ENCODE measurements around the gene PTGDS.

The PTGDS gene

DNA sequence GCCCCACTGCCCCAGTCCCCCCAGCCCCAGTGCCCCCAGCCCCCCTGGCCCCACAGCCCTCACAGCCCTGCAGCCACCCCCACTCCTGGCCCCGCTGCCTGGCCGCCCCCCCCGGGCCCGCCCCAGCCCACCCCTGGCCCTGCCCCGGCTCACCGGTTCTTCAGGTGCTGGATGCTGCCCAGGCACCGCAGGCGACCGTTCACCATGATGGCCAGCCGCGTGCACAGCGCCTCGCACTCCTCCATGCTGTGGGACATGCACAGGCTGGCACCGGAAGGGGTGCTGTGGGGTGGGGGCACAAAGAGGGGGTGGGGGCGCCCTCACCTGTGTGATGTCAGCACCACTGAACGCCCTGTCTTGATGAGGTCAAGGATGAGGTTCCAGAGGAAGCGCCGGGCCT, 31.9 kb downstream of the PTGDS start:
- DNase-seq (ENCODE audit: low read depth in 2 of 2): no peak

DNA sequence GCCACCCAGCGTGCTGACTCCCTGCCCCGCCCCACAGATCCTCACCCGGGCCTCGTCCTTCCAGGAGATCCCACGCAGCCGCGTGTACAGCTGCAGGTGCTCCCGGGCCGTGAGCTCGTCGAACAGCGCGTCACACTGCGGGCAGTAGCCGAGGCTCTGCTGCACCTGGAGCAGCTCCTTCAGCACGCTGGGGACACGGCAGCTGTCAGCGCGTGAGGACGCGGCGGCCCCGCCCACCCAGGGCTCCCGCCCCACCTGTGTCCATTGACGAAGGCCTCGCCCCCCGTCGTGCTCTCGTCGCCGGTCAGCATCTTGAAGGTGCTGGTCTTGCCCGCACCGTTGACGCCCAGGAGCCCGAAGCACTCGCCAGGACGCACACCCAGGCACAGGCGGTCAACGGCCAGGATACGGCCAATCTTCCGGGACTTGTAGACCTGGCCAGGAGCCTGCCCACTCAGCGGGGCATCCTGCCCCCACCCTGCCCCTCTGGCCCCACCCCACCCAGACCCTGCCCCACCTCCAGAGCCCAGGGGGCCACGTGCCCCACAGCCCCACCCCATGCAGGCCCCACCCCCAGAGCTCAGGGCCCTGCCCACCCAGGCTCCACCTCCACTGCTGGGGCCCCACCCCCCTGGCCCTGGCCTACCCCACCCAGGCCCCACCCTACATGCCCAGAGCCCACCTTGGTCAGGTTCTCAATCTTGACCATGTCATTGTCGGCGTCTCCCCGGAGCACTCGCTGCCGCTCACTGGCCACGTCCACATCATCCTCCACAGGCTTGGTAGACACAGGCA, 32.8 kb downstream of the PTGDS start:
- DNase-seq (ENCODE audit: low read depth in 2 of 2): no peak

DNA sequence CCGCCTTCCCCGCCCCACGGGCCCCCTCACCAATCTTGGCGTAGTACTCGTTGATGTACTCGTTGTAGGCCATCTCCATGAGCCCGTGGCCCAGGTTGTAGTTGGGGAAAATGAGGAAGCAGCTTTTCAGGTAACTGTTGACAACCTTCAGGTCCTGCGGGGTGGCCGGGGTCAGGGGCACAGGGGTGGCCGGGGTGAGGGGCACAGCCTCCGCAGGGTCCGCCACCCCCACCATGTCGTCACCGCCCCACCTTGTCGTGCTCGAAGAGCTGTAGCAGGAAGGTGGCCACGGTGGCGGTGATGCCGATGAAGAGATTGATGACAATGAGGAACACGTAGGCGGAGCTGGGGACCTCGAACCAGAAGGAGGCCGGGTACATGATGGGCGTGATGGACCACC, 33.9 kb downstream of the PTGDS start:
- no peak for DNase-seq (ENCODE audit: low read depth in 2 of 2)

DNA sequence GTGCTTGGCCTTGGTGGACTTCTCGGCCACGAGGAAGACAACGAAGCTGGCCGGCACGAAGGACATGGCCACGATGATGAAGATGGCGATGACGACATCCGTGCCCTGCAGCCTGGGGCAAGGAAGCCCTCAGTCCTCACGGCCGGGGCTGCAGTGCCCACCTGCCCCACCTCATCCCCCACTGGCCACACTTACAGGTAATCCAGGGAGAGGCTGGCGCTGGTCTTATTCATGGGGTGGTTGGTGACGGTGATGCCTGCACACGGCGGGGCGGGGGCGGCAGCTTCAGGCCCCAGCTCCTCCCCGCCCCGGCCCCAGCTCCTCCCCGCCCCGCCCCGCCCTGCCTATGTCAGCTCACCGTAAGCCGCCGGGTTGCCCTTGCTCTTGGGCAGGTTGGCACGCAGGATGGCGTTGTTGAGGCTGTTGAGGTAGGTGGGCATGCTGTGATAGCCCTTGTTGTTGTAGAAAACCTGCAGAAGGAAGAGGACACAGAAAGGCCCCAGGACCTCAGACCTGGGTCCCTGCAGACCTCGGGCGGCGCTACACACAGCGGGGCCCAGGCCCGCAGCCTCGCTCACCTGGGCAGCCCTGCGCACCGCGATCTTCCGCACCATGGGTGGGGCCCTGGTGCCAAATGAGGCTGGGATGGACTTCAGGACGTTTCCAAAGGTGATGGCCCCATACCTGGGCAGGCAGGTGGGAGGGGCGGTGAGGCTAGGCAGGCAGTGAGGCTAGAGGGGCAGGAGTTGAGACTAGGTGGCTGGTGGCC, 34.8 kb downstream of the PTGDS start:
- DNase-seq (ENCODE audit: low read depth in 2 of 2): no peak

DNA sequence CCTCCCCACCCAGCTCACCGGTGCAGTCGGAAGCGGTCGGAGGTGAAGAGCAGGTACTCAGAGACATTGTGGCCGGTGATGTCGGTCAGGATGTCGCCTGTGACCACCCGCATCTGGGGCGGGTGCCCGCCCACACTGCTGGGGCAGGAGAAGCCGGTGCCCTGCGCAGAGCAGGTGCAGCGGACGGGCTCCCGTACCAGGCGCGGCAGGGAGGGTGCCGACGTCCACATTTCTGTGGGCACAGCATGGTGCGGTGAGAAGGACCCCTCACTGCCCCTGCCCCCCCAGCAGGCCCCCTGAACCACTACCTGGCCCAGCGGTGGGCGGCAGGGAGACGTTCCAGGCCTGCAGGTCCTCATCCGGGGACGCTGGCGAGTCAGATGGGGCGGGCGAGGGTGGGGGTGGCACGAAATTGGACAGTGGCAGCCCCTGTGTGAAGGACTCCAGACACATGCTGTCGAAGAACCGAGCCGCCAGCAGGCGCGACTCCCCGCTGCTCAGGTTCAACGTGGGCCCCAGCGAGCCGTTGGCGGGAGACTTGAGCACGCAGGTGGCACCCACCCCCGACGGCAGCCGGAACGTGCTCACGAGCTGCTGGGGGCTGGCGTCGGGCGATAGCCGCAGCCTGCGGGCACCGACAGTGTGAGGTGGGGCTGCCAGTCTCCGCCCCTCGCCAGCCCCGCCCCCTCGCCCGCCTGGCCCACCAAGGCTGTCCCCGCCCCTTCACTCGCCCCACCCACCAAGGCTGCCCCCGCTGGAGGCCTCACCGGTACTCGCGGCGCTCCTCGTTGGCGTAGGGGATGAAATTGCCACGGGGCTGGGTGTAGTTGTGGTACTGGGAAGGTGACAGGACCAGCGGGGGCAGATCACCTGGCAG, 35.6 kb downstream of the PTGDS start:
- no peak for DNase-seq (ENCODE audit: low read depth in 2 of 2)

DNA sequence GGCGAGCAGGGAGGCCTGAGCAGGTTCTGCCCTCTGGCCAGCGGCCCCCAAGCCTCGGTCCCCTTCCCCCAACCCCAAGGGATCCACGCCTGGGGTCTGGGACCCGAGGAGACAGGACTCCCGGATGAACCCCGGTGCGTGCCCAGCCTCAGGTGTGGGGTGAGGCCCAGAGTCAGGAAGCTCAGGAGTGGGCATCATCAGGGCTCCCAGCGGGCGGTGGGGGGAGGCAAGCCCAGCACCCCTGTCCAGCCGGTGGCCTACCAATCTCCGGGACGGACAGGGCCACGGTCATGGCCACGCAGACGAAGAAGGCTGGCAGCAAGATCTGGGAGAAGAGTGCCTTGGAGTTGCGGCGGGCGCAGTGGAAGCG, 36.3 kb downstream of the PTGDS start:
- DNase-seq (ENCODE audit: low read depth in 2 of 2): no peak

DNA sequence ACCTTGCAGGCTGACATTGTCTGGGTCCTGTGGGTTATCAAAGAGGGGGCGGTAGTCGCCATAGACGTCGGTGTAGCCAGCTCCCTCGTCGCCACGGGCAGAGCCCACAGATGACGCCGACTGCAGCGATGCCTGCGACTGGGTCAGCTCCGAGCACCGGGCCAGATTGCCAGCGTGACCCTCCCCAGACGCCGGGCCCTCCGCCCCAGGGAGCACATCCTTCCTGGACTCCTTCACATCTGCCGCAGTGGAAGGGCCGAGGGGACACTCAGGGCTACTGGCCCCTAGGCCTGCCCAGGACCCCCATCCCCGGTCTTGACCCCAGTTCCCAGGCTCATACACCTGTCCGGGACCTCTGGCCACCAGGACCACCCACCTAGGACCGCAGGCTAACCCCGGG, 36.9 kb downstream of the PTGDS start:
- no peak for DNase-seq (ENCODE audit: low read depth in 2 of 2)

DNA sequence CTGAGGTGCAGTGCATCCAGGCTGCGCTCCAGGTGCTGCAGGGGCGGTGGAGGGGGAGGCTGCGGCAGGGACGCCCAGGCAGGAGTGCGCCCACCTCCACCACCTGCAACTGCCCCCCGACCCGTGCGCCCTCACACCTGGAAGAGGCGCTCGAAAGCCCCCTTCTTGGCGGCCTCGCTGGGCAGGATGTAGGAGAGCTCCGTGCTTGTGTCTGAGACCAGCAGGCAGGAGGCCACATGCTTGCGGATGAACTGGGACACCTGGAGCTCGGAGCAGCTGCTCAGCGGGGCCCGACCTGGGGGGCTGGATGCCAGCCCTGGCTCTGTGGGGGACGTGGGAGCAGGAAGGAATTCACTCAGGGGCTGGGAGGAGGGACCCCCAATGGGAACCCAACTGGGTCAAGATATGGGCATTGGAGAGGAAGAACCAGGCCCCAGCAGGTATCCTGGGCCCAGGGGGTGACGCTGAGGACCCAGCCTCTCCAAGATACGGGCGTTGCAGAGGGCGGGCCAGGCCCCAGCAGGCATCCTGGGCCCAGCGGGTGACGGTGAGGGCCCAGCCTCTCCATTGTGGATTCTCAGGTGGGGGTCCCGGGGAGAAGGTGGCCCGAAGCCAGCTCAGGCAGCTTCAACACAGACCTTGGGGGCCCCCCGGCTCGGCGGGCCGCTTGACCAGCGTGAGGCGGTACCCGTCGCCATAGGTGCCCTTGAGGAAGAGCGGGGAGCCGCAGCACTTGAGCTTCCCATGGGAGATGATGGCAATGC, 37.7 kb downstream of the PTGDS start:
- DNase-seq (ENCODE audit: low read depth in 2 of 2): no peak

DNA sequence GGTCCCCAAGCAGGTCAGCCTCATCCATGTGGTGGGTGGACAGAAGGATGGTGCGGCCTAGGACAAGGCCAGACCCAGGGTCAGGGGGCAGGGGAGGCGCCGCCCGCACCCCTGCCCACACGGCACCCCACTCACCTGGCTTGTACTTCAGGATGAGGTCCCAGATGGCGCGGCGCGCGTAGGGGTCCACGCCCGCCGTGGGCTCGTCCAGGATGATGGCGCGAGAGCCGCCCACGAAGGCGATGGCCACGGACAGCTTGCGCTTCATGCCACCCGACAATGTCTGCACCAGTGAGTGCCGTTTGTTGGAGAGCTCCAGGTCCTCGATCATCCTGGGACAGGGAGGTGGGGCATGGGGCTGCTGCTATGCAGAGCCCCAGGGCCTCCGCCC, 38.2 kb downstream of the PTGDS start:
- DNase-seq (ENCODE audit: low read depth in 2 of 2): no peak

DNA sequence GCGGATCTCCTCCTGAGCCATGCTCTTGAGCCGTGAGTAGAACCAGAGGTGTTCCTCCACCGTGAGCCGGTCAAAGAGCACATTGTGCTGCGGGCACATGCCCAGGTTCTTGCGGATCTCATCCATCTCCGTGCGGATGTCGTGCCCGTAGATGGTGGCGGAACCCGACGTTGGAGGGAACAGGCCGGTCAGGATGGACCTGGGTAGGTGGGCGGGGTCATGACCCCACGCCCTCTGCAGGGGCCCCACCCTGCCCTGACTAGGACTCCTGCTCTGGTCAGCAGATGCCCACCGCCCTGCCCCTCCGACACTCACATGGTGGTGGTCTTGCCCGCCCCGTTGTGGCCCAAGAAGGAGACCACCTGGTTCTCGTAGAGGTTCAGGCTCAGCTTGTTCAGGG, 38.7 kb downstream of the PTGDS start:
- no peak for DNase-seq (ENCODE audit: low read depth in 2 of 2)

DNA sequence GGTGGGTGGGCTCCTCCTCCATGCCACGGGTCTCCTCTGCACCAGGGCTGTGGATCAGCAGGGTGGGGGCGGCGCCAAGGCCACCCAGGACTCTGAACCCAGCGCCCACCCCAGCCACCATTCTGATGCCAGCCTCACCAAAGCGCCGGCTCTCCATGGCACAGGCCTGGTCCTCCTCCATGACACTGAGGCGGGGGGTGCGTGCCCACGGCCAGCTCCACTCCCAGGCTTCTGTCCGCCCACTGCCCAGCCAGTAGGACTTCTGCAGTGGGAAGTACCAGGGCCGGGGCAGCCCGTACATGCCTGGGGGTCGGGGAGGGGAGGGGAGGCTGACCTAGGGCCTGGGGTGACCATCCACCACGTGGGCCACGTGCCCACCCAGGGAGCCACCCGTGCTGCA, 39.1 kb downstream of the PTGDS start:
- DNase-seq (ENCODE audit: low read depth in 2 of 2): no peak

DNA sequence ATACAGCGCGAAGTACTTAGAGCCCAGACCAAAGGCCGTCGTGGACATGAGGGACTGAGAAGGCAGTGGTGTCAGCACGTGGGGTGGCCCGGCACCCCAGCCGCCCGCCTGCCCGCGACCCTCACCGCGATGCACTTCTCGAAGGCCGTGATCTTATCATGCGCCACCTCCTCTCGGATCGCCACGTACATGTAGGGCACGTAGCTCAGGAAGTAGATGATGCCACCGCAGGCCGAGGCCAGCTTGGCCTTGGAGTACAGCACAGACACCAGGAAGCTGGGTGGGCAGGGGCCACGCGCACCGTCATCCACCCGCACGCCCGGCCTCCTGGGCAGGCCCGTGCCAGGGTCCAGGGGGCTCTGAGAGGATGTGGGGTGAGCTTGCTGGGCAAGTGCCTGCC, 39.8 kb downstream of the PTGDS start:
- no peak for DNase-seq (ENCODE audit: low read depth in 2 of 2)

DNA sequence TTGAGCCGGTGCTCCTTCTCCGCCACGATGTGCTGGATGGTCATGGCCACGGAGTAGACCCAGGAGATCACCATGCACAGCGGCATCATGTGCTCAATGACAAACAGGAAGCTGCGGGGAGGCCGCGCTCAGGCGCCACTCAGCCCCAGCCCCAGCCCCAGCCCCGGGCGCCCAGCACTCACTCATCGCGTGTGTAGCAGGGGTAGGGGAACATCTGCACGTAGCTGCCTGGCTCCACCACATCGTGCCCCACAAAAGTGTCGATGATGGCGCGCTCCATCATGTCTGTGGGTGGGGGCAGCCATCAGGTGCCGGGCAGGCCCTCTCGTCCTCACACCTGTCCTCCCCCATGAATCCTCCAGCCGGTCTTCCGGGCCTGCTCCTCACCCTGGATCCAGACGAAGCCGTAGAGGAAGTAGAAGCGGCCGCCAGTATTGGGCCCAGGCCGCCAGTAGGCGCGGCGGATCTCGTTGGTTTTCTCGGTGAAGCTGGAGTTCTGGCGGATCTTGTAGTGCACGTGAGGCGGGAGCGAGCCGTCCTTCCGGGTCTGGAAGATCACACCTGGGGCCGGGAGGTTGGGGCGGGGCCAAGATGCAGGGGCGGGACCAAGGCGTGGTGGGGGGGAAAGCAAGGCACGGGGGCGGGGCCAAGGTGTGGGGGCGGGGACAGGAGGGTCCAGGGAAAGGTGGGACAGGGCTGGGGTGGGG, 40.6 kb downstream of the PTGDS start:
- no peak for DNase-seq (ENCODE audit: low read depth in 2 of 2)

DNA sequence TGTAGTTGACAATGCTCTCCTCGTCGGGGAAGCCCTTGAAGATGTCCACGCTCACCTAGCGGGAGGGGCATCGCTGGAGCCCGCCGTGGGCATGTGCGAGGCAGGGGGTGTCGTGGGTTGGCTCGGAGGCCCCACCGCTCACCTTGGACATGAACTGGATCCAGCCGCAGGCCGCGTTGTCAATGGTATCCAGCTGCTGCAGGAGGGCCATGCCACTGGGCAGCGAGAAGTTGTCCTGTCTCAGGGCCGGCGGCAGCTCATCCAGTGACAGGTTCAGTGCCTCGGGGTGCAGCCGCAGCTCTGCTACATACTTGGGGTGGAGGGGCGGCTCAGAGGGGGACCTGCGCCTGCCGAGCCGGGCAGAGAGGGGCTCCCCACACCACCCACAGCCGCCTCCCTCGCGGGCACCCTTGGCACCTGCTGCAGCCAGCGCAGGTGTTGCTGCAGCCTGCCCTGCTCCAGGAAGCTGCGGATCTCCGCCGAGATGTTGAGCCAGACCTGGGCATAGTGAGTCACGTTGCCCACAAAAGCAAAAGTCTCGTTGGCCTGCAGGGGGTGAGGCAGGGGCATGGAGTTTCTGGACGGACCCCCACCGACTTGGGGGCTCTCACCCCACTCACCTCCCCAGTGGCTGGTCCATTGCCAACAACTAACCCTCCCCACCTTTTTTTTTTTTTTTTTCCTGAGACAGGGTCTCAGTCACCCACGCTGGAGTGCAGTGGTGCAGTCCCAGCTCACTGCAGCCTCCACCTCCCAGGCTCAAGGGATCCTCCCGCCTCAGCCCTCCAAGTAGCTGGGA, 41.7 kb downstream of the PTGDS start:
- no peak for DNase-seq (ENCODE audit: low read depth in 2 of 2)

DNA sequence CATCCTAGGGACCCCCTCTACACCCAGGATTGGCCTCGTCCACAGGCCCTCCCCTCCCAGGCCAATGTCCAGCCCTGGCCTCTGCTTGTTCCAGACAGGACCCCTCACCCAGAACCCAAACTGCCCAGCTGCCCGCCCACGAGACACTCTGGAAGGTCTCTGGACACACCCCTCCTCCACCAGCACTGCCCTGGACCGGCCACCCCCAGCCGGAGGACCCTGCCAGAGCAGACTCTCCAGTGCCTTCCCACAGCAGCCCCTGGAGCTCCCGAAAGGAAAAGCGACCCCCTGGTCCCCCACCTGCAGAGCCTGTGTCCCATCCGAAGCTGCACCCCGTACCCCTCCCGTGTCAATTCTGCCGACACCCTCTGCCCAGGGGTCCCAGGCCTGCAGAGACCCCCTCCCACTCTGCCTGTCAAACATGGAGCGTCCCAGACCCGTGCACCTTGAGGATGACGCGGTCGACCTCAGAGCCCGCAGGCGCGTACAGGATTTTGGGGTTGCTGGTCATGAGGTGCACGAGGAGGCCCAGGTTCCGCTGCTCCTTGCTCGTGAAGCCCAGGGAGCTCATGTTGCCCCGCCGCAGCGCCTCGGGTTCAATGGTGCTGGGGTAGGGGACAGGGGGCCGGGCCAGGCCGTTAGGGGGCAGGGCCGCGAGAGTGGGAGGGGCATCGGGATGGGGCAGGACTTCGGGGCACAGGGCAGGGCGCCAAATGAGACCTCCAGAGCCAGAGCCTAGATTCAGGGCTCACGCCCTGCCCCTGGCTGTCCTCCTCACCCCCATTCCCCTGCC, 42.8 kb downstream of the PTGDS start:
- no peak for DNase-seq (ENCODE audit: low read depth in 2 of 2)

DNA sequence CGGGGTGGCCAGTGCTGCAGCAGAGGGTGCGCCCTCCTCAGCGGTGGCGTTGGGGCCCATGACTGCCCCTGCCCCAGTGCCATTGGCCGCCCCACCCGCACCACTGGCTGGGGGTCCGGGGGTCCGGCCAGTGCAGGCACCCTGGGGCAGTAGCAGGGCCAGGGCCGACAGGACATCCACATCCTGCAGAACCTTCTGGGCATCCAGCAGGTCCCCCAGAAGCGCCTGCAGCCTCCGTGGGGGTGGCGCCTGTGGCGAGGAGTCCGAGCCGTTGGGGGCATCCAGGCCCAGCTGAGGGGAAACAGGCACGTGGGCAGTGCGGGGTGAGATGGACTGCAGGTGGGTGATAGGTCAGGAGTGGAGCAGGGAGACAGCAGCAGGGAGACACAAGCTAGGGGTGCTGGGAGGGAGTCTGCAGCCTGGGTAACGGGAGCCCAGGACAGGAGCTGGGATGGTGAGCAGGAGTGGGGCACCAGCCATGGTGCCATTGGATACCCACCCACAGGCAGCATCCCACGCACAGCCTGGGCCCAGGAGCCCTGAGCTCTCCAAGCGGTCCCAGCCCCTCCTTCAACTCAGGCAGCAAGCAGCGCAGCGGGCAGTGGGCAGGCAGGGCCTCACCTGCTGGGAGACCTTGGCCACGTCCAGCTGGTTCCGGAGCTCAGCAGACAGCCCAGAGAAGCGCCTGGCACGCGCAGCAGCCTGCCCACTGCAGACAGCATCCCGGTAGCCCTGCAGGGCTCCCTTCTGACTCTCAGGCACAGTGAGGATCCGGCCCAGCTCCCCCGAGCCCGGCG, 43.7 kb downstream of the PTGDS start:
- no peak for DNase-seq (ENCODE audit: low read depth in 2 of 2)

DNA sequence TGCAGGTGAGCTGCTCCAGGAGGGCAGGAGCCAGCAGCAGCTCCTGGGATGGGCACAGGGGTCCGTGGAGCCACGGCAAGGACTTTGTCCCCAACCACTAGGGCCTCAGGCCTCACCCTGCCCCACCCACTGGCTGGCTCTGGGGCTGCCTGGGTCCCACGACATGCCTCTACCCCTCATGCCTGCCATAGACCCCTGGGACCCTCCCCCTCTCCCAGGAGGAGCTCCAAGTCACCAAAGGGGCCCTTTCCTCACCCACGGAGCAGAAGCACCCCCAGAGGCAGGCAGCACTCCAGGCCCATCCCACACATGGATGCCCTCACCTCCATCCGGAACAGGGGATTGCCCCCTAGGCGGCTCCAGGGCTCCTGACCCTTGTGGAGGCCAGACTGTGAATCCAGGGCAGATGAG, 44.3 kb downstream of the PTGDS start:
- DNase-seq (ENCODE audit: low read depth in 2 of 2): no peak

DNA sequence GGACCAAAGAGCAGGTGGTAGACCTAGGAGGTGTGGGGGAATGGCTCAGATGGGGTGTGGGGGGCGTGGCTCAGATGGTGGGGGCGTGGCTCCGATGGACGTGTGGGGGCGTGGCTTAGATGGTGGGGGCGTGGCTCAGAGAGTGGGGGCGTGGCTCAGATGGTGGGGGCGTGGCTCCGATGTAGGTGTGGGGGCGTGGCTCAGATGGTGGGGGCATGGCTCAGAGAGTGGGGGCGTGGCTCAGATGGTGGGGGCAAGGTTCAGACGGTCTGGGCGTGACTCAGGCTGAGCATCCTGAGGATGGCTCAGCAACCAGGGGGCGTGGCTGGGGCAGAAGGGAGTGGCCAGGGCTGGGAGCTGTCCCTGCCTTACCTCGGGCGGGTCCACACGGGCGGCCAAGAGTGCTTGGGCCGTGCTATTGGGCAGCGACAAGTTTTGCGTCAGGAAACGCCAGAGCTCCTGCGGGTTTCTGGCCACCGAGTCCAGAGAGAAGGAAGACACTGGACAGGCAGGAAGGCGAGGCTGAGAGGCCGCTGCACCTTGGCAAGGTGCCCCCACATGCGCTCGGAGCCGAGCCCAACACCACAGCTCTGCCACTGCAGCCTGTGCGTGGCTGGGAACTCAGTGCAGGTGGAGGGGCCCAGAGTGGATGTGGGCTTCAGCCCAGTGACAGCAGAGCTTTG, 44.8 kb downstream of the PTGDS start:
- DNase-seq (ENCODE audit: low read depth in 2 of 2): no peak

Measured in fibroblast of skin of left biceps (primary cell).